ENCODE data around the gene LVRN.
A peak's percentile ranks its signal among the peaks of the same experiment; 100 is the strongest.
"Not testable (repeated sequence)": the region's sequence is repeated elsewhere in the genome, so short reads cannot be mapped to it uniquely, and the experiment has no call there.

The LVRN gene

GRCh38 chr5:115962239-115962564 is at the start of gene LVRN:
Gene LVRN (plus strand): TSS chr5:115962475. CDS start chr5:115962618, 143 bp downstream.
- Histone ChIP-seq H3K4me3 (ENCODE audit: low read depth in 1 of 5, low read length in 5 of 5) (peak within 1 kb of the TSS; percentile 62 to 78 (median 63)), H3K27me3 (ENCODE audit: control insufficient read depth in 5 of 5, insufficient read depth in 4 of 5, low read length in 5 of 5) (peaks cover 0 to 19% (median 12%) of the 10 kb centered on the region in 5 donors), H3K9ac (ENCODE audit: low read length in 5 of 5) (peak within 1 kb of the TSS; percentile 30 to 71 (median 53)), H3K36me3 (ENCODE audit: control insufficient read depth in 5 of 5, insufficient read depth in 5 of 5, low read length in 5 of 5) (no peaks in the 10 kb centered on the region), H3K27ac (ENCODE audit: low read depth, low read length) (peak within 1 kb of the TSS; percentile 96), H3K4me1 (ENCODE audit: control insufficient read depth in 5 of 5, insufficient read depth in 5 of 5, low read length in 5 of 5) (peaks cover 0 to 78% (median 42%) of the 10 kb centered on the region in 5 donors), H3K9me3 (ENCODE audit: control insufficient read depth in 5 of 5, low read length in 5 of 5) (no peaks in the 10 kb centered on the region)

GRCh38 chr5:115913623-115914400 is 48.5 kb upstream of the LVRN start:
- not testable (repeated sequence) for H3K9me3 ChIP-seq (ENCODE audit: control insufficient read depth in 5 of 5, low read length in 5 of 5); H3K4me1 ChIP-seq (ENCODE audit: control insufficient read depth in 5 of 5, insufficient read depth in 5 of 5, low read length in 5 of 5); H3K4me3 ChIP-seq (ENCODE audit: low read depth in 1 of 5, low read length in 5 of 5); H3K9ac ChIP-seq (ENCODE audit: low read length in 5 of 5); H3K27me3 ChIP-seq (ENCODE audit: control insufficient read depth in 5 of 5, insufficient read depth in 4 of 5, low read length in 5 of 5); H3K27ac ChIP-seq (ENCODE audit: low read depth, low read length); H3K36me3 ChIP-seq (ENCODE audit: control insufficient read depth in 5 of 5, insufficient read depth in 5 of 5, low read length in 5 of 5)

GRCh38 chr5:115920171-115920725 is 42.0 kb upstream of the LVRN start:
- peaks cover 0 to 6% (median 4%) of the 10 kb centered on the region in 5 donors for H3K4me1 ChIP-seq (ENCODE audit: control insufficient read depth in 5 of 5, insufficient read depth in 5 of 5, low read length in 5 of 5)
- H3K27me3 ChIP-seq (ENCODE audit: control insufficient read depth in 5 of 5, insufficient read depth in 4 of 5, low read length in 5 of 5): no peaks in the 10 kb centered on the region
- H3K9ac ChIP-seq (ENCODE audit: low read length in 5 of 5): no peak overlapping the region
- peaks cover 0 to 3% (median 0%) of the 10 kb centered on the region in 5 donors for H3K36me3 ChIP-seq (ENCODE audit: control insufficient read depth in 5 of 5, insufficient read depth in 5 of 5, low read length in 5 of 5)
- H3K4me3 ChIP-seq (ENCODE audit: low read depth in 1 of 5, low read length in 5 of 5): no peak overlapping the region
- no peaks in the 10 kb centered on the region for H3K9me3 ChIP-seq (ENCODE audit: control insufficient read depth in 5 of 5, low read length in 5 of 5)
- H3K27ac ChIP-seq (ENCODE audit: low read depth, low read length): no peak overlapping the region

GRCh38 chr5:115928578-115929407 is 33.5 kb upstream of the LVRN start:
- H3K4me1 ChIP-seq (ENCODE audit: control insufficient read depth in 5 of 5, insufficient read depth in 5 of 5, low read length in 5 of 5): peaks cover 0 to 10% (median 0%) of the 10 kb centered on the region in 5 donors
- H3K27me3 ChIP-seq (ENCODE audit: control insufficient read depth in 5 of 5, insufficient read depth in 4 of 5, low read length in 5 of 5); H3K9ac ChIP-seq (ENCODE audit: low read length in 5 of 5); H3K4me3 ChIP-seq (ENCODE audit: low read depth in 1 of 5, low read length in 5 of 5); H3K36me3 ChIP-seq (ENCODE audit: control insufficient read depth in 5 of 5, insufficient read depth in 5 of 5, low read length in 5 of 5); H3K9me3 ChIP-seq (ENCODE audit: control insufficient read depth in 5 of 5, low read length in 5 of 5); H3K27ac ChIP-seq (ENCODE audit: low read depth, low read length): not testable (repeated sequence)

- H3K27me3 ChIP-seq (ENCODE audit: control insufficient read depth in 5 of 5, insufficient read depth in 4 of 5, low read length in 5 of 5); H3K27ac ChIP-seq (ENCODE audit: low read depth, low read length); H3K4me3 ChIP-seq (ENCODE audit: low read depth in 1 of 5, low read length in 5 of 5); H3K9ac ChIP-seq (ENCODE audit: low read length in 5 of 5); H3K9me3 ChIP-seq (ENCODE audit: control insufficient read depth in 5 of 5, low read length in 5 of 5); H3K36me3 ChIP-seq (ENCODE audit: control insufficient read depth in 5 of 5, insufficient read depth in 5 of 5, low read length in 5 of 5): not testable (repeated sequence)
- H3K4me1 ChIP-seq (ENCODE audit: control insufficient read depth in 5 of 5, insufficient read depth in 5 of 5, low read length in 5 of 5): peaks cover 0 to 10% (median 0%) of the 10 kb centered on the region in 5 donors
Measured at GRCh38 chr5:115930171-115930570, 32.1 kb upstream of the LVRN start.

- no peak overlapping the region for H3K4me3 ChIP-seq (ENCODE audit: low read depth in 1 of 5, low read length in 5 of 5)
- H3K36me3 ChIP-seq (ENCODE audit: control insufficient read depth in 5 of 5, insufficient read depth in 5 of 5, low read length in 5 of 5): no peaks in the 10 kb centered on the region
- H3K27ac ChIP-seq (ENCODE audit: low read depth, low read length): no peak overlapping the region
- H3K27me3 ChIP-seq (ENCODE audit: control insufficient read depth in 5 of 5, insufficient read depth in 4 of 5, low read length in 5 of 5): no peaks in the 10 kb centered on the region
- no peaks in the 10 kb centered on the region for H3K9me3 ChIP-seq (ENCODE audit: control insufficient read depth in 5 of 5, low read length in 5 of 5)
- H3K9ac ChIP-seq (ENCODE audit: low read length in 5 of 5): no peak overlapping the region
- peaks cover 0 to 10% (median 0%) of the 10 kb centered on the region in 5 donors for H3K4me1 ChIP-seq (ENCODE audit: control insufficient read depth in 5 of 5, insufficient read depth in 5 of 5, low read length in 5 of 5)
Measured at GRCh38 chr5:115930630-115931337, 31.5 kb upstream of the LVRN start.

GRCh38 chr5:115932991-115933390 is 29.3 kb upstream of the LVRN start:
- Histone ChIP-seq H3K9me3 (ENCODE audit: control insufficient read depth in 5 of 5, low read length in 5 of 5) (no peaks in the 10 kb centered on the region), H3K27ac (ENCODE audit: low read depth, low read length) (no peak overlapping the region)

GRCh38 chr5:115934388-115934974 is 27.8 kb upstream of the LVRN start:
- Histone ChIP-seq H3K4me3 (ENCODE audit: low read depth in 1 of 5, low read length in 5 of 5) (no peak overlapping the region), H3K27me3 (ENCODE audit: control insufficient read depth in 5 of 5, insufficient read depth in 4 of 5, low read length in 5 of 5) (no peaks in the 10 kb centered on the region), H3K4me1 (ENCODE audit: control insufficient read depth in 5 of 5, insufficient read depth in 5 of 5, low read length in 5 of 5) (peaks cover 0 to 2% (median 0%) of the 10 kb centered on the region in 5 donors), H3K27ac (ENCODE audit: low read depth, low read length) (no peak overlapping the region), H3K9me3 (ENCODE audit: control insufficient read depth in 5 of 5, low read length in 5 of 5) (no peaks in the 10 kb centered on the region), H3K36me3 (ENCODE audit: control insufficient read depth in 5 of 5, insufficient read depth in 5 of 5, low read length in 5 of 5) (no peaks in the 10 kb centered on the region), H3K9ac (ENCODE audit: low read length in 5 of 5) (no peak overlapping the region)

More at GRCh38 chr5:115932991-115933390, 29.3 kb upstream of the LVRN start:
- no peaks in the 10 kb centered on the region for H3K27me3 ChIP-seq (ENCODE audit: control insufficient read depth in 5 of 5, insufficient read depth in 4 of 5, low read length in 5 of 5)
- no peaks in the 10 kb centered on the region for H3K36me3 ChIP-seq (ENCODE audit: control insufficient read depth in 5 of 5, insufficient read depth in 5 of 5, low read length in 5 of 5)
- H3K4me1 ChIP-seq (ENCODE audit: control insufficient read depth in 5 of 5, insufficient read depth in 5 of 5, low read length in 5 of 5): peaks cover 0 to 10% (median 0%) of the 10 kb centered on the region in 5 donors
- no peak overlapping the region for H3K9ac ChIP-seq (ENCODE audit: low read length in 5 of 5)
- no peak overlapping the region for H3K4me3 ChIP-seq (ENCODE audit: low read depth in 1 of 5, low read length in 5 of 5)

- H3K27me3 ChIP-seq (ENCODE audit: control insufficient read depth in 5 of 5, insufficient read depth in 4 of 5, low read length in 5 of 5): no peaks in the 10 kb centered on the region
- H3K4me3 ChIP-seq (ENCODE audit: low read depth in 1 of 5, low read length in 5 of 5): no peak overlapping the region
- H3K9ac ChIP-seq (ENCODE audit: low read length in 5 of 5): no peak overlapping the region
- no peak overlapping the region for H3K27ac ChIP-seq (ENCODE audit: low read depth, low read length)
- no peaks in the 10 kb centered on the region for H3K36me3 ChIP-seq (ENCODE audit: control insufficient read depth in 5 of 5, insufficient read depth in 5 of 5, low read length in 5 of 5)
- no peaks in the 10 kb centered on the region for H3K9me3 ChIP-seq (ENCODE audit: control insufficient read depth in 5 of 5, low read length in 5 of 5)
- H3K4me1 ChIP-seq (ENCODE audit: control insufficient read depth in 5 of 5, insufficient read depth in 5 of 5, low read length in 5 of 5): peaks cover 0 to 1% (median 0%) of the 10 kb centered on the region in 5 donors
Measured at GRCh38 chr5:115936031-115936430, 26.2 kb upstream of the LVRN start.

Measured in subcutaneous abdominal adipose tissue (tissue), 5 donors.